Naive thymus-derived CD8-positive, alpha-beta T cell (primary cell): Measurements from ENCODE around the gene CCDC85A. TPM values are rescaled to one million over a fixed set of nuclear protein-coding genes. Genes with fewer than 3 reads are reported as not detected.

Experiments
- ATAC-seq, 2 donors: fragments of 150-1000 bp; cut with Tn5 transposase in 1 of 2; sonication (Bioruptor Pico), chemical (Tn5 transposase) in 1 of 2; 1 replicate in 1 of 2; 2 replicates in 1 of 2; pipeline ENCODE4 v1.10.0; 2021; ENCODE audit warnings: mild to moderate bottlenecking in 2 of 2, moderate library complexity in 2 of 2
- POLR2A ChIA-PET: fragments of 350-600 bp; sonication (Branson Sonifier 250); formaldehyde crosslinking; loops from one replicate; lab custom pipeline; 2021; ENCODE audit warnings: antibody characterized with exemption; lab: Charles Lee
- DNase-seq, 10 donors: peaks; one replicate each; pipeline versions ENCODE4 v3.0.0 to v3.0.0-alpha.2; 2020 to 2022
- H3K27ac Mint-ChIP-seq, 10 donors: one replicate each; pipeline ENCODE4 v1.8.0; 2020 to 2022; ENCODE audit warnings: mild to moderate bottlenecking in 10 of 10, mixed read lengths in 10 of 10, moderate library complexity in 4 of 10, inconsistent platforms in 1 of 10
- H3K27me3 Mint-ChIP-seq, 5 donors: one replicate each; pipeline ENCODE4 v1.8.0; 2021 to 2022; ENCODE audit warnings: mixed read lengths in 5 of 5
- H3K36me3 Mint-ChIP-seq, 3 donors: one replicate each; pipeline ENCODE4 v1.8.0; 2020 to 2022; ENCODE audit warnings: mixed read lengths in 3 of 3, mild to moderate bottlenecking in 2 of 3, inconsistent platforms in 1 of 3
- H3K4me1 Mint-ChIP-seq, 4 donors: one replicate each; pipeline ENCODE4 v1.8.0; 2021 to 2022; ENCODE audit warnings: mixed read lengths in 4 of 4
- H3K4me3 Mint-ChIP-seq, 10 donors: one replicate each; pipeline ENCODE4 v1.8.0; 2020 to 2022; ENCODE audit warnings: mild to moderate bottlenecking in 10 of 10, mixed read lengths in 10 of 10, moderate library complexity in 6 of 10, inconsistent platforms in 1 of 10
- H3K9me3 Mint-ChIP-seq, 9 donors: one replicate each; pipeline ENCODE4 v1.8.0; 2020 to 2022; ENCODE audit warnings: mixed read lengths in 9 of 9, mild to moderate bottlenecking in 3 of 9, inconsistent platforms in 1 of 9, moderate library complexity in 1 of 9
- polyA plus RNA-seq, 3 donors: library from polyadenylated mRNA; unstranded; fragments of 300-500 nt; fragmentation: Illumina TruSeq; gene quantifications; one replicate each; pipeline ENCODE4 v1.2.3, GENCODE V29; 2021
- total RNA-seq, 8 experiments: library from RNA in 2 of 8; stranded (reverse) in 2 of 8; gene quantifications; one replicate each; pipeline ENCODE4 v1.2.3 and lab custom pipeline; 2021 to 2026

Gene CCDC85A
- total and polyA plus RNA-seq, 5 experiments from 2014 or later, result not detected

- no peak for DNase-seq
- POLR2A ChIA-PET, result no interaction called here
- ATAC-seq, result no peak
- H3K27me3 Mint-ChIP-seq, result peaks cover 0 to 7% (median 0%) of the 10 kb centered on the region in 5 donors
- no peak overlapping the region for H3K27ac Mint-ChIP-seq
- no peaks in the 10 kb centered on the region for H3K4me1 Mint-ChIP-seq
- no peak overlapping the region for H3K4me3 Mint-ChIP-seq
- H3K9me3 Mint-ChIP-seq, result peaks cover 0 to 5% (median 0%) of the 10 kb centered on the region in 9 donors
- no peaks in the 10 kb centered on the region for H3K36me3 Mint-ChIP-seq
Measured at GRCh38 chr2:56199492-56199891, 15.7 kb downstream of the CCDC85A start.

- no peaks in the 10 kb centered on the region for H3K4me1 Mint-ChIP-seq
- H3K27ac Mint-ChIP-seq, result no peak overlapping the region
- H3K27me3 Mint-ChIP-seq, result peaks cover 0 to 7% (median 2%) of the 10 kb centered on the region in 5 donors
- peaks cover 0 to 7% (median 0%) of the 10 kb centered on the region in 9 donors for H3K9me3 Mint-ChIP-seq
- ATAC-seq (no peak), DNase-seq (no peak)
- H3K4me3 Mint-ChIP-seq, result no peak overlapping the region
- H3K36me3 Mint-ChIP-seq, result no peaks in the 10 kb centered on the region
- POLR2A ChIA-PET, result no interaction called here
Measured at GRCh38 chr2:56202381-56203121, 18.8 kb downstream of the CCDC85A start.

GRCh38 chr2:56204556-56204955, 20.8 kb downstream of the CCDC85A start:
- Mint-ChIP-seq H3K27ac (no peak overlapping the region), H3K27me3 (peaks cover 0 to 7% (median 2%) of the 10 kb centered on the region in 5 donors), H3K36me3 (no peaks in the 10 kb centered on the region), H3K9me3 (peaks cover 0 to 7% (median 0%) of the 10 kb centered on the region in 9 donors), H3K4me3 (no peak overlapping the region), H3K4me1 (no peaks in the 10 kb centered on the region)
- POLR2A ChIA-PET, result no interaction called here
- no peak for DNase-seq
- ATAC-seq, result no peak

GRCh38 chr2:56206250-56206649, 22.5 kb downstream of the CCDC85A start:
- Mint-ChIP-seq H3K4me1 (no peaks in the 10 kb centered on the region), H3K36me3 (no peaks in the 10 kb centered on the region), H3K27ac (no peak overlapping the region), H3K27me3 (peaks cover 0 to 7% (median 2%) of the 10 kb centered on the region in 5 donors), H3K4me3 (no peak overlapping the region), H3K9me3 (peaks cover 0 to 7% (median 0%) of the 10 kb centered on the region in 9 donors)
- no peak for DNase-seq
- ATAC-seq, result no peak
- POLR2A ChIA-PET, result no interaction called here

GRCh38 chr2:56207760-56208159, 24.0 kb downstream of the CCDC85A start:
- H3K4me3 Mint-ChIP-seq, result no peak overlapping the region
- H3K4me1 Mint-ChIP-seq, result no peaks in the 10 kb centered on the region
- no peak overlapping the region for H3K27ac Mint-ChIP-seq
- H3K9me3 Mint-ChIP-seq, result peaks cover 0 to 8% (median 0%) of the 10 kb centered on the region in 9 donors
- POLR2A ChIA-PET, result no interaction called here
- H3K36me3 Mint-ChIP-seq, result no peaks in the 10 kb centered on the region
- DNase-seq, result no peak
- H3K27me3 Mint-ChIP-seq, result peaks cover 0 to 4% (median under 1%) of the 10 kb centered on the region in 5 donors
- ATAC-seq, result no peak

- DNase-seq (no peak), ATAC-seq (no peak)
- H3K4me3 Mint-ChIP-seq, result no peak overlapping the region
- H3K27ac Mint-ChIP-seq, result no peak overlapping the region
- peaks cover 0 to 4% (median 0%) of the 10 kb centered on the region in 5 donors for H3K27me3 Mint-ChIP-seq
- peaks cover 0 to 6% (median 0%) of the 10 kb centered on the region in 9 donors for H3K9me3 Mint-ChIP-seq
- H3K36me3 Mint-ChIP-seq, result no peaks in the 10 kb centered on the region
- POLR2A ChIA-PET, result no interaction called here
- H3K4me1 Mint-ChIP-seq, result no peaks in the 10 kb centered on the region
Measured at GRCh38 chr2:56208380-56208779, 24.6 kb downstream of the CCDC85A start.

GRCh38 chr2:56209701-56210100, 25.9 kb downstream of the CCDC85A start:
- H3K27me3 Mint-ChIP-seq, result peaks cover 0 to 4% (median 0%) of the 10 kb centered on the region in 5 donors
- ATAC-seq, result no peak
- POLR2A ChIA-PET, result no interaction called here

GRCh38 chr2:56210291-56210690, 26.5 kb downstream of the CCDC85A start:
- Mint-ChIP-seq H3K27ac (no peak overlapping the region), H3K4me3 (no peak overlapping the region), H3K9me3 (peaks cover 0 to 15% (median 0%) of the 10 kb centered on the region in 9 donors), H3K36me3 (no peaks in the 10 kb centered on the region), H3K27me3 (peaks cover 0 to 4% (median 0%) of the 10 kb centered on the region in 5 donors), H3K4me1 (no peaks in the 10 kb centered on the region)
- DNase-seq, result no peak
- ATAC-seq, result no peak
- POLR2A ChIA-PET, result no interaction called here

More at GRCh38 chr2:56209701-56210100, 25.9 kb downstream of the CCDC85A start:
- DNase-seq, result no peak
- no peaks in the 10 kb centered on the region for H3K4me1 Mint-ChIP-seq
- H3K4me3 Mint-ChIP-seq, result no peak overlapping the region
- no peak overlapping the region for H3K27ac Mint-ChIP-seq
- H3K9me3 Mint-ChIP-seq, result peaks cover 0 to 15% (median 0%) of the 10 kb centered on the region in 9 donors
- H3K36me3 Mint-ChIP-seq, result no peaks in the 10 kb centered on the region

GRCh38 chr2:56211048-56211447, 27.3 kb downstream of the CCDC85A start:
- POLR2A ChIA-PET, result no interaction called here
- DNase-seq (no peak), ATAC-seq (no peak)
- Mint-ChIP-seq H3K4me3 (no peak overlapping the region), H3K27ac (no peak overlapping the region), H3K36me3 (no peaks in the 10 kb centered on the region), H3K4me1 (no peaks in the 10 kb centered on the region), H3K9me3 (peaks cover 0 to 15% (median 0%) of the 10 kb centered on the region in 9 donors), H3K27me3 (no peaks in the 10 kb centered on the region)

- H3K9me3 Mint-ChIP-seq, result peaks cover 0 to 15% (median 0%) of the 10 kb centered on the region in 9 donors
- H3K27ac Mint-ChIP-seq, result no peak overlapping the region
- ATAC-seq (no peak), DNase-seq (no peak)
- H3K27me3 Mint-ChIP-seq, result no peaks in the 10 kb centered on the region
- no peaks in the 10 kb centered on the region for H3K4me1 Mint-ChIP-seq
- no peak overlapping the region for H3K4me3 Mint-ChIP-seq
- no peaks in the 10 kb centered on the region for H3K36me3 Mint-ChIP-seq
- POLR2A ChIA-PET, result no interaction called here
Measured at GRCh38 chr2:56215911-56216310, 32.1 kb downstream of the CCDC85A start.

GRCh38 chr2:56217106-56217505, 33.3 kb downstream of the CCDC85A start:
- H3K36me3 Mint-ChIP-seq, result no peaks in the 10 kb centered on the region
- H3K27me3 Mint-ChIP-seq, result no peaks in the 10 kb centered on the region
- H3K4me3 Mint-ChIP-seq, result no peak overlapping the region
- H3K4me1 Mint-ChIP-seq, result no peaks in the 10 kb centered on the region
- no peak overlapping the region for H3K27ac Mint-ChIP-seq
- ATAC-seq (no peak), DNase-seq (no peak)
- H3K9me3 Mint-ChIP-seq, result peaks cover 0 to 15% (median 3%) of the 10 kb centered on the region in 9 donors
- POLR2A ChIA-PET, result no interaction called here

GRCh38 chr2:56222481-56222880, 38.7 kb downstream of the CCDC85A start:
- Mint-ChIP-seq H3K9me3 (peaks cover 0 to 12% (median 2%) of the 10 kb centered on the region in 9 donors), H3K27ac (no peak overlapping the region), H3K27me3 (peaks cover 0 to 1% (median 0%) of the 10 kb centered on the region in 5 donors), H3K4me3 (no peak overlapping the region), H3K36me3 (no peaks in the 10 kb centered on the region), H3K4me1 (peaks cover 0 to 1% (median 0%) of the 10 kb centered on the region in 4 donors)
- POLR2A ChIA-PET, result no interaction called here
- no peak for DNase-seq
- no peak for ATAC-seq

- Mint-ChIP-seq H3K36me3 (no peaks in the 10 kb centered on the region), H3K27ac (no peak overlapping the region), H3K4me1 (peaks cover 0 to 1% (median 0%) of the 10 kb centered on the region in 4 donors), H3K4me3 (no peak overlapping the region), H3K27me3 (peaks cover 0 to 1% (median 0%) of the 10 kb centered on the region in 5 donors), H3K9me3 (peaks cover 0 to 11% (median 2%) of the 10 kb centered on the region in 9 donors)
- ATAC-seq (no peak), DNase-seq (no peak)
- POLR2A ChIA-PET, result no interaction called here
Measured at GRCh38 chr2:56224316-56224715, 40.5 kb downstream of the CCDC85A start.
